Activated CD8-positive, alpha-beta T cell treated with anti-CD3 and anti-CD28 coated beads for 36 hours (primary cell): Measurements from ENCODE around the gene DDA1. TPM values are rescaled to one million over a fixed set of nuclear protein-coding genes. Genes with fewer than 3 reads are reported as not detected.

ENCODE experiments used
- ATAC-seq: fragments of 200-7000 bp; cut with Tn5 transposase; one replicate; pipeline ENCODE4 v1.10.0; 2021; ENCODE audit warnings: mild to moderate bottlenecking, moderate library complexity
- CTCF ChIA-PET: fragments of 350-600 bp; sonication (Branson Sonifier 250); formaldehyde crosslinking; loops from one replicate; lab custom pipeline; 2021; ENCODE audit warnings: antibody characterized with exemption; lab: Charles Lee
- POLR2A ChIA-PET: fragments of 350-600 bp; sonication (Branson Sonifier 250); formaldehyde crosslinking; loops from one replicate; lab custom pipeline; 2021; ENCODE audit warnings: antibody characterized with exemption; lab: Charles Lee
- DNase-seq: peaks from one replicate; pipeline ENCODE4 v3.0.0-alpha.2; 2020
- H3K27ac Mint-ChIP-seq: one replicate; pipeline ENCODE4 v1.8.0; 2021; ENCODE audit warnings: mild to moderate bottlenecking, mixed read lengths
- H3K27me3 Mint-ChIP-seq: one replicate; pipeline ENCODE4 v1.8.0; 2021; ENCODE audit warnings: mixed read lengths
- H3K36me3 Mint-ChIP-seq: one replicate; pipeline ENCODE4 v1.8.0; 2021; ENCODE audit warnings: low read depth, mixed read lengths
- H3K4me1 Mint-ChIP-seq: one replicate; pipeline ENCODE4 v1.8.0; 2021; ENCODE audit warnings: low read depth, mixed read lengths
- H3K4me3 Mint-ChIP-seq: one replicate; pipeline ENCODE4 v1.8.0; 2021; ENCODE audit warnings: mild to moderate bottlenecking, moderate library complexity, mixed read lengths
- H3K9me3 Mint-ChIP-seq: one replicate; pipeline ENCODE4 v1.8.0; 2021; ENCODE audit warnings: mixed read lengths
- CTCF ChIP-seq: fragments of 200-600 bp; IDR thresholded peaks from one replicate; pipeline ENCODE4 v1.8.0; 2022; ENCODE audit warnings: antibody characterized with exemption, mild to moderate bottlenecking
- intact Hi-C: fragments of 100-400 bp; cut with micrococcal nuclease; formaldehyde crosslinking; loops from one replicate; pipeline ENCODE4 v1.10.0; 2022
- total RNA-seq, 2 experiments: library from RNA; stranded (reverse); gene quantifications; one replicate each; pipeline ENCODE4 v1.2.3, GENCODE V29; 2021

Gene DDA1
- total RNA-seq, 2 experiments from 2014 or later: 25.4 to 33.2 TPM

GRCh38 chr19:17324357-17325114, 15.2 kb downstream of the DDA1 start:
- Mint-ChIP-seq H3K36me3 (peaks cover 12% of the 10 kb centered on the region), H3K9me3 (no peaks in the 10 kb centered on the region), H3K4me1 (peaks cover 5% of the 10 kb centered on the region), H3K27ac (no peak overlapping the region), H3K27me3 (no peaks in the 10 kb centered on the region), H3K4me3 (no peak overlapping the region)
- no peak for TF ChIP-seq CTCF
- POLR2A ChIA-PET: interaction anchor here (0.6 to 1.8 kb wide), 6 partner anchors 9 to 45 kb away, joined by 3 to 9 read pairs (median 4); partner anchors contain the start of genes ANO8 and DDA1
- CTCF ChIA-PET: interaction anchor here (1.0 kb wide), 1 partner anchor 19 kb away, joined by 3 read pairs; no protein-coding TSS in a partner anchor
- intact Hi-C loops: no loop called here
- ATAC-seq (no peak), DNase-seq (no peak)

GRCh38 chr19:17325133-17325532, 15.8 kb downstream of the DDA1 start:
- POLR2A ChIA-PET: interaction anchor here (0.6 to 1.8 kb wide), 5 partner anchors 8 to 45 kb away, joined by 3 to 9 read pairs (median 3); partner anchors contain the start of genes ANO8 and DDA1

GRCh38 chr19:17325881-17326594, 16.7 kb downstream of the DDA1 start:
- Mint-ChIP-seq H3K4me3 (no peak overlapping the region), H3K36me3 (peaks cover 5% of the 10 kb centered on the region), H3K4me1 (peaks cover 10% of the 10 kb centered on the region), H3K27me3 (no peaks in the 10 kb centered on the region), H3K27ac (no peak overlapping the region), H3K9me3 (no peaks in the 10 kb centered on the region)
- POLR2A ChIA-PET: interaction anchor here (1.3 to 1.6 kb wide), 3 partner anchors 16 to 38 kb away, joined by 3 to 4 read pairs (median 4); partner anchors contain the start of gene DDA1
- intact Hi-C loops: no loop called here
- no peak for TF ChIP-seq CTCF
- DNase-seq: no peak
- CTCF ChIA-PET: interaction anchor here (1.6 kb wide), 1 partner anchor 18 kb away, joined by 6 read pairs; no protein-coding TSS in a partner anchor
- ATAC-seq: no peak

More at GRCh38 chr19:17325133-17325532, 15.8 kb downstream of the DDA1 start:
- no peak for ATAC-seq
- H3K9me3 Mint-ChIP-seq: no peaks in the 10 kb centered on the region
- intact Hi-C loops: no loop called here
- peaks cover 6% of the 10 kb centered on the region for H3K36me3 Mint-ChIP-seq
- DNase-seq: no peak
- H3K4me1 Mint-ChIP-seq: peaks cover 10% of the 10 kb centered on the region
- no peak overlapping the region for H3K4me3 Mint-ChIP-seq
- H3K27me3 Mint-ChIP-seq: no peaks in the 10 kb centered on the region
- no peak for TF ChIP-seq CTCF
- CTCF ChIA-PET: no interaction called here
- no peak overlapping the region for H3K27ac Mint-ChIP-seq

- no peak for ATAC-seq
- H3K36me3 Mint-ChIP-seq: peaks cover 5% of the 10 kb centered on the region
- H3K9me3 Mint-ChIP-seq: no peaks in the 10 kb centered on the region
- H3K4me1 Mint-ChIP-seq: peaks cover 10% of the 10 kb centered on the region
- H3K4me3 Mint-ChIP-seq: no peak overlapping the region
- H3K27me3 Mint-ChIP-seq: no peaks in the 10 kb centered on the region
- no peak for TF ChIP-seq CTCF
- POLR2A ChIA-PET: interaction anchor here (1.2 to 1.3 kb wide), 2 partner anchors 20 to 21 kb away, joined by 4 read pairs; no protein-coding TSS in a partner anchor
- H3K27ac Mint-ChIP-seq: no peak overlapping the region
- CTCF ChIA-PET: interaction anchor here (1.6 kb wide), 1 partner anchor 18 kb away, joined by 6 read pairs; no protein-coding TSS in a partner anchor
- intact Hi-C loops: no loop called here
- no peak for DNase-seq
These were observed 17.2 kb downstream of the DDA1 start for GRCh38 chr19:17326595-17326966.
